NCI-H2107 treated with DMSO at 0.1 percent for 48 hours (cell line): Measurements from ENCODE around the gene SUPT5H.
A peak's percentile ranks its signal among the peaks of the same experiment; 100 is the strongest.
"Not testable (repeated sequence)": the region's sequence is repeated elsewhere in the genome, so short reads cannot be mapped to it uniquely, and the experiment has no call there.

ENCODE experiments used
- DNase-seq: peaks from one replicate; lab custom pipeline; 2025; ENCODE audit not compliant: unreplicated experiment; lab: John Stamatoyannopoulos, UW

SUPT5H gene

DNA sequence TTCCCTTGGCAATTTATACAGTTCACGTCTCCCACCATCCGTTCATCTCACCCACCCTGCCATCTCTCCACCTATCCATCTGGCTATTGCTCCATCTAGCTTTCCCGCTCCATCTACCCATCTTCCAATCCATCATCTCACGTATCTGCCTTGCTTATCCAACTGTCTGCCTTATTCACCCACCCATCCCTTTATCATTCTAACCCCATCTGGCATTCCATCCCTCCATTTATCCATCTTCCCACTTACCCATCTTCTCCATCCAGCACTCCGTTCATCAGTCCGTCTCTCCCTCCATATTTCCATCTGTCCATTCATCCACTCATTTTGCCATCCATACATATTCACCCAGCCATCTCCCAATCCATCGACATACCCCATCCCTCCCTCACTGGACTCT is 19.6 kb upstream of the SUPT5H start:
- no peak for DNase-seq

DNA sequence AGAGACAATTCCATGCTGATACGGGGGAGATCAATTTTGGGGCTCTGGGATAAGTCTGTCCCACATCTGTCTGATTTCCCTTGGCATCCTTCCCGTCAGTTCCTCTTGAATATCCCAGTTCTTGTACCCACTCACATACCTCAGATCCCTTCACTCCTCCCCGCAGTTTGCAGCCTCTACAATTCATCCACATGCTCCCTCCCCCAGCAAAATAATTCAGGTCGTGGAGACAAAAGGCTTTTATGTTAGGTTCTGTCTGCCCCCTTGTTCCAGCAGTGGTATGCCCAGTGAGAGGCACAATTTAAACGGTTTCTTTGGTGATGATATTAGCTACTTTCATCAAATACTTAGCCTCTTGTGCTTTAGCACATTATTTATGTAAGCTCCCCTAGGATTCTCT is 19.2 kb upstream of the SUPT5H start:
- no peak for DNase-seq

DNA sequence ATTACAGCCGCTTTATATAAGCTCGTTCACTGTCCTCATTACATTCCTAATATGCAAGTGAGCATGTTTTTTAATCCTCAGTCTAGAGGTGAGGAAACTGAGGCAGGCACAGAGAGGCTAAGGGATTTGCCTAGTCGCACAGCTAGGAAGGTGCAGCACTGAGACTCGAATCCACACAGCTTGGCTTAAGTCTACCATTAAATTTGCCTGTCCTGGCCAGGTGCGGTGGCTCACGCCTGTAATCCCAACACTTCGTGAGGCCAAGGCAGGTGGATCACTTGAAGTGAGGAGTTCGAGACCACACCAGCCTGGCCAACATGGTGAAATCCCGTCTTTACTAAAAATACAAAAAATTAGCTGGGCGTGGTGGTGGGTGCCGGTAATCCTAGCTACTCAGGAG is 17.7 kb upstream of the SUPT5H start:
- no peak for DNase-seq

DNA sequence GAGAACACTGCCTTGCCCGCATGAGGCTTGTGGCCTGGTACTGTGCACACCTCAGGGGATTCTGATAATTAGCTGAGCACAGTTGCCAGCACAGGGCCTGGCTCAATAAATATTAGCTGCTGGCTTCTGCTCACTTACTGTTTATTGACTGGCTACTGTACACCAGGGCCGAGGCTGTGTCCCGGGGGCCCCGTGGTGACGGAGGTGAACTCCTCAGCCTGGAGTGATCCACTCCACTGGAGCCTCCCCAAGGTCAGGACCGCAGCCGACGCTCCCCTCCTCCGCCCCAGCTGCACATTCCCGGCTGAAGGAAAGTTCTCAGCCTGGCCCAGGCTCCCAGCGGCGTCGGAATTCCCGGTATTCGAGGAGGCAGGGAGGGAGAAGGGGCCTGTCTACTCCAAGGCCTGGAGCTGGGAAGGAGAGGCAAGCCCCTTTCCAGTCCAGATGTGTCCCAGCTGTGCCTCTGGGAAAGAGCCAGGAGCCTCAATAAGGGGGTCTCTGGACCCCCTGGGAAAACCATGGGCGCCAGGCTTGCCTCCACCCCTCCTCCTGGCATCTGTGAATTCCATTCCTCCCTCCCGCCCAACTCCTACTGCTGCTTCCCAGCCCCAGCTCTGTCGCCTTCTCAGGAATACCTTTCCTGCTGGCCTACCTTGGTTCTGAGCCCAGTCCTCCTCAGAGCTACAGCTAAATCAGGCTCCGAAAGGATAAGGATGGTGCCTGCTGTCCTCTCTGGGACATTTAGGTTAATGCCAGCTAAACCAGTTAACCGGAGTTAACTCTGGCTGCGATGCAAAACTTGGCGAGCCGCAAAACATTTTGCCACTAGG is 16.9 kb upstream of the SUPT5H start:
- DNase-seq = no peak

DNA sequence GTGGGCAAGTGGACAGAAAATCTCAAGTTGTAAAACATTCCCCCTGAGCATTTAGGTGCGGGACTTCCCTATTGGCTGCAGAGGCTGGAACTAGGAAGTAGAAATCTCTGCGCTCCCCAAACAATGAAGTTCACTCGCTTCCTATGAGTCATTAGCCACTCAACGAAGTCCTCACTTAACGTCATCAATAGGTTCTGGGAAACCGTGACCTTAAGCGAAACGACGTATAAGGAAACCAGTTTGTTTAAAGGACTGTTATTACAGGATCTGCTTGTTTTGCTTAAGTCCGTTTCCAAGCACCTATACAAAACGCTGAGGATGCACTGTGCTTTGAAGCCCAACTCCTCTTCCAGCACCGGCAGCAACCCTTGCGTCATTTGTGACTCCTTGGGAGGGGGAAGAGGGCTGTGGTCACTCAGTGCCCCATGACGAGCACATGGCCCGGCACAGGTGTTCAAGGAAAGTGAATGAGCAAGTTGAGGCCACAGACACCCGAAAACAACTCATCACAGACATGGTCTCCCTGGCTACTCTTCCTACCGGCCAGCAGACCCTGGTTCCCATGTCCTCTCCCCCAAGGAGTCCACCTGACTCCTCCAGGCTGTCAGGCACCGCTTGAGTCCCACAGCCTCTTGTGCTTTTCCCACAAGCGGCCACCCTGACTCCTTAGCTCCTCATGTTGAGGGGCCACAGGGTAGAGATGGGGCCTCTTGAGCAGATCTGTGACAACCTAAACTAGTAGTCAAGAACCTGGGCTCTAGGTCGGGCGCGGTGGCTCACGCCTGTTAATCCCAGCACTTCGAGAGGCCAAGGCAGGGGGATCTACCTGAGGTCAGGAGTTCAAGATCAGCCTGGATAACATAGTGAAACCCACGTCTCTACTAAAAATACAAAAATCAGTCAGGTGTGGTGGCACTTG is 14.4 kb upstream of the SUPT5H start:
- DNase-seq = no peak

DNA sequence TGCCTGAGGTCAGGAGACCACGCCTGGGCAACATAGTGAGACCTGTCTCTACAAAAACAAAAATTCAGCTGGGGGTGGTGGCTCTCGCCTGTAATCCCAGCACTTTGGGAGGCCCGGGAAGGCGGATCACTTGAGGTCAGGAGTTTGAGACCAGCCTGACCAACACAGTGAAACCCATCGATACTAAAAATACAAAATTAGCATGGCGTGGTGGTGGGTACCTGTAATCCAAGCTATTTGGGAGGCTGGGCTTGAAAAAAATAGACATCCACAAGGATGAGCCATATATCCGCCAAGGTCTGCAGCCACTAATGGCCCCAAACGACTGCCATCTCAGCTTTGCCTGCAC is 12.7 kb upstream of the SUPT5H start:
- DNase-seq = no peak

DNA sequence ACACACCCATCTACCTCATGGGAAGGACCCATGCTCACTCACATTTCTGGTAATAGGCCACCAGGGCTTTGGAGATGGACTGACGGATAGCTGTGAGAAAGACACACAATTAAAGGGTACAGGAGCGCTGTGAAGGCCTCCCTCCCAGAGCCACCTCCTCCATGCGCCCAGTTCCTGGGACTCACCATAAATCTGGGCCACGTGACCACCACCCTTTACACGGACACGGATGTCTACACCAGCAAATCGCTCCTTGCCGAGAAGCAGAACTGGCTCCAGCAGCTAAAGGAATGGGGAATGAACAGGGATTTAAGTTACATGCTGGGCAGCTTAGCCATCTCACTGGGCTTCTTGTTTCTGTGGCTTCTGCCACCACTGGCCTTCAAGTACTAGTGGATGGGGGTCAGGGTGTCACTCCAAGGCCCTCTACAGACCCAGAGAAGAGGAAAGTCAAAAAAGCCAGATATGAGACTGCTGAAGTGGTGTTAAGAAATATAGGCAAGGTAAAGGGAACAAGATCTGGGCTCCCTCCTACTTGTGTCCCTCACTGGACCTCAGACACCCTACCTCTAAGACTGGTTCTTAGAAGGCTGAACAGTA is 11.8 kb upstream of the SUPT5H start:
- no peak for DNase-seq

DNA sequence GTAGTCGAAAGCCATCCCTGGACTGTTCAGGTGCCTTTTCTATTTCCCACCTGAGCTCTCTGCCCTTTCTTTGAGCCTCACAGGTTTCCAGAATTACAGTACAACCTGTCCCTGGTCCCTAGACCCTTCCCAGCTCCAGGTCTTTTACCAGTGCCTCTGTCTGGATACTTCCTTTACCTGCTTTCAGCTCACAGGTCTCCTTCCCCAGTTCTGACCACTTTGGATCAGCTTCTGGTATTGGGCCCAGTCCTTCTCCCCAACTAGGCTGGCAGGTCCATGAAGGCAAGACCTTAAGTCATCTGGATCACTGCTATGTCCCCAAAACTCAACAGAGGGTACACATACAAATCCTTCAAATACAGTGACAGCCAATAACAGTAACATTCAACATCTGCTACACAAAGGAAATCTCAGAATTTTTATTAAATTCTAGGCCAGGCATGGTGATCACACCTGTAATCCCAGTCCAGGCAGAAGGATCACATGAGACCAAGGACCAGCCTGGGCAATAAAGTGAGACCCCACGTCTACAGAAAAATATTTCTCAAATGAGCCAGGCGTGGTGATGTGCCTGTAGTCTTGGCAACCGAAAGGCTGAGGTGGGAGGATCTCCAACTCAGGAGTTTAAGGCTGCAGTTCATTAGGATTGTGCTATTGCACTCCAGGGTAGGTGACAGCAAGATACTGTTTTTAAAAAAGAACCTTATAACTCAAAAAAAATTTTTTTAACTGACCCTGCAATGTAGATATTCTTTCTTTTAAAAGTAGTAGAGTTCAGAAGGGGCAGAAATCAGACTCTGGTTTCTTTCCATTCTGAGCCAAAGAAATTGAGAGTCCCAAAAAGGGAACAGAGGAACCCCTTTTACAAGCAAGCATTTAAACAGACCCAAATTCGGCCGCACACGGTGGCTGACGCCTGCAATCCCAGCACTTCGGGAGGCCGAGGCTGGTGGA is 11.0 kb upstream of the SUPT5H start:
- DNase-seq = no peak

DNA sequence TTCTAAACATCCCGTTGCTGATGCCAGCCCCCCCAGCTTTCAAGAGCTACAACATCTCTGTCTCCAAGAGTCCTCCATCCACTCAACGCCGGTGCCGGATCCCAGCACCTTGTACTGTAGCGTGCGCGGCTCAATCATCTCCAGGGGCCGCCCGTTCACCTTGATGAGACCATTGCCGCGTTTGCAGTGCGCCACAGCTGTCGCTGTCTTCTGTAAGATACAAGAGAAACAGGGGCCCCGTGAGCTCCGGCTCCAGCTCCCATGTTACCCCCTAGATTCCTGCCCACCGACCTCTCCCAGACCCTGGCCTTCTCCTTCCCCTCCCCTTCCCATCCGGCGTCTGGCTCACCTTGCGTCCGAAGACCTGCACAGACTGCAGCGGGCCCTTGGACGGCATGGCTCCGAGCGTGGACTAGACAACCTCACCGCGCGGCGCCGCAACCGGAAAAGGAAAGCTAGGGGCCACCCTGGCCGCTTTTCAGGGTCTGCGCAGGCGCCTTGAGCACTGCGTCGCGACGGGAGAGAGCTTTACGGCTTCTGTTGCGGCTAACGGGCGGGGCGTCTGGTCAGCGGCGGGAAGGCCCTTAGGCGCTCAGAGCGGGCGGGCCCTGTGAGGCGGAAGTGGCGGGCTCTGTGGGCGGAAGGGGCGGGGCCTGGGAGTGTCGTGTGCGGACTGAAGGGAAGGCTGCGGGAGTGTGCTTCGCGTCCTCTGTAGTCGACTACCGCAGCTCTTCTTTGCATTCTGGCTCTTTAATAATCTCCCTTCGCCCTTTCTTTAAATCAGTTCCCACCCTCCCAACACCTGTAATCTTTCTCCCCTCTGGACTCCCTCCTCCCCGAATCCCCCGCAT is 9.7 kb upstream of the SUPT5H start, which contains the start of gene RPS16:
TSS of gene RPS16 (minus strand) at position 451 of the 851 bp plus-strand sequence. CDS start at position 397, 54 bp downstream.
- DNase-seq = peak; percentile 93

DNA sequence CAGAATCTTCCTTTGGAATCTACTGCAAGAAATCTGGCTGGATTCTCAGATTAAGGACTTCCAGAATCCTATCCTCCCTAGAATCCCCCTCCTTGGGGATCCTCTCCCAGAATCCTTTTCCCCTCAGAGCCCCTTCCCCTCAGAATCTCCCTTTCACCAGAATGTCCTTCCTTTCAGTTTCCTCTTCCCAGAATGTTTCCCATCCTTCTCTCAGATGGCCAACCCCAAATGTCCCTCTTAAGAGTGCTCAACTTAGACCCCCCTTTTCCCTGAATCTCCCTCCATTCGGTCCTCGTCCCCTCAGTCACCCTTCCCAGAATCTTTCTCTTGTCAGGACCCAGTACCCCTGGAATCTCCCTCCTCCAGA is 9.0 kb upstream of the SUPT5H start:
- no peak for DNase-seq

DNA sequence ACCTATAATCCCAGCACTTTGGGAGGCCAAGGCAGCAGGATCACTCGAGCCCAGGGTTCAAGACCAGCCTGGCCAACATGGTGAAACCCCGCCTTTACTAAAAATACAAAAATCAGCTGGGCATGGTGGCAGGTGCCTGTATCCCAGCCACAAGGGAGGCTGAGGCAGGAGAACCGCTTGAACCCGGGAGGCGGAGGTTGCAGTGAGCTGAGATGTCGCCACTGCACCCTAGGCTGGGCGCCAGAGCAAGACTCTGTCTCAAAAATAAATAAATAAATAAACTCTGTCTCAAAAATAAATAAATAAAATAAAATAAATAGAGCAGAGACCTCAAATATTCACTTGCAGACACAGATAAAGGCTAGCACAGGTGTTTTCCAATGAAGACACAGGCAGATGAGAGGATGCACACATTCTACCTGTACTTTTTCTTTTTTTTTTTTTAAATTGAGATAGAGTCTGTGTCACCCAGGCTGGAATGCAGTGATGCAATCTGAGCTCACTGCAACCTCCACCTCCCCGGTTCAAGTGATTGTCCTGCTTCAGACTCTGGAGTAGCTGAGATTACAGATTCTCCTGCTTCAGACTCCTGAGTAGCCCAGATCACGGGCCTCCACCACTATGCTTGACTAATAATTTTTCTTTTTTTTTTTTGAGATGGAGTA is 7.0 kb upstream of the SUPT5H start:
- DNase-seq = no peak

DNA sequence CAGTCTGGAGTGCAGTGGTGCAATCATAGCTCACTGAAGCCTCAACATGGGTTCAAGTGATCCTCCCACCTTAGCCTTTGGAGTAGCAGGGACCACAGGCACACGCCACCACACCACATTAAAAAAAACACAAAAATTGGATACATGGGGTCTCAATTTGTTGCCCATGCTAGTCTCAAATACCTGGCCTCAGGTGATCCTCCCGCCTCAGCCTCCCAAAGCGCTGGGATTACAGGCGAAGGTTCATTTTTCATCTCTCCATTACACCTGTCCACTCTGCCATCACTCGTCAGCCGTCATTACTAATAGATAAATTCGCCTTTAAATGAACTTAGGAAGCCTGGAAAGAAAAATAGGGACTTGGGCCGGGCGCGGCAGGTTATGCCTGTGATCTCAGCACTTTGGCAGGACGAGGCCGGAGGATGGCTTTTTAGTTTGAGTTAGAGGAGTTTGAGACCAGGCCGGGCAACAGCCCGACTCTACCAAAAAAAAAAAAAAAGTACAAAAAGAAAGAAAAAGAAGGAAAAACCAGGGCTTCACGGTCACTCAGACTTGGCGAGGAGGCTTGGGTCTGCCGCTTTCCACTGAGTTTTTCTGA is 685 bp upstream of the SUPT5H start:
- DNase-seq = no peak

DNA sequence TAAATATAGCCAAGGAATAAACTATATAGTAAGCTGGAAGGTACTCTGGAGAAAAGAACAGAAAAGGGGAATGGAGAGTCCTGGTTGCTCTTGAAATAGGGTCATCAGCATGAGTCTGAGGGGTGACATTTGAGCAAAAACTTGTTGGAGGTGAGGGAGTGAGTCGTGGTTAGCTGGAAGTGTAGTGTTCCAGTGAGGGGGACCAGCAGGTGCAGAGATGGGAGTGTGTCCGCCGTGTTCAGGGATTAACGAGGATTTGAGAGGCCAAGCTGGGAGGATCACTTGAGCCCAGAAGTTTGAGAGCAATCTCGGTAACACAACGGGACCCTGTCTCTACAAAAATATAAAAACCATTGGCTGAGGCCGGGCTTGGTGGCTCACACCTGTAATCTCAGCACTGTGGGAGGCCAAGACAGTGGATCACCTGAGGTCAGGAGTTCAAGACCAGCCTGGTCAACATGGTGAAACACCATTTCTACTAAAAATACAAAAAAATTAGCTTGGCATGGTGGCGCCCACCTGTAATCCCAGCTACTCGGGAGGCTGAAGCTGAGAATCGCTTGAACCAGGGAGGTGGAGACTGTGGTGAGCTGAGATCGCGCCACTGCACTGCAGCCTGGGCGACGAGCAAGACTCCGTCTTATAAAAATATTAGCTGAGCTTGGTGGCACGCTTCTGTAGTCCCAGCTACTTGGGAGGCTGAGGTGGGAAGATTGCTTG is 1.1 kb downstream of the SUPT5H start:
- DNase-seq = no peak

DNA sequence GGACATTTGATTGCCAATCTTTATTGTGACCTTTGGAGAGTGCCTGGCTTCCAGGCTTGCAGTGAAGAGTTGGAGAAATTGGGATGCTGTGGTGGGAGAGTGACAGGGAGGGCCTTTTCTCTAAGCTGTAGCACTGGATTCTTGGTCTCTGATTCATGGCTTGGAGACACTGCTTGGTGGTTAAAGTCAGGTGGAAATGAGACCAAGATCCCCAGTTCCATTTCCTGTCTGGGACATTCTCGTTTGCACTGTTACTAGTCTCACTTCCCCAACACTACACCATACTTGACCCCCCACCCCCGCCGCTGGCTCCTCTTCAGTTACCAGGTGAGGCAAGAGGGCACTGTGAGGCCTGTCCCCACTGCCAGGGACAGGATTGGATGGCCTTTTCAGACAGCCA is 2.9 kb downstream of the SUPT5H start:
- DNase-seq = no peak

DNA sequence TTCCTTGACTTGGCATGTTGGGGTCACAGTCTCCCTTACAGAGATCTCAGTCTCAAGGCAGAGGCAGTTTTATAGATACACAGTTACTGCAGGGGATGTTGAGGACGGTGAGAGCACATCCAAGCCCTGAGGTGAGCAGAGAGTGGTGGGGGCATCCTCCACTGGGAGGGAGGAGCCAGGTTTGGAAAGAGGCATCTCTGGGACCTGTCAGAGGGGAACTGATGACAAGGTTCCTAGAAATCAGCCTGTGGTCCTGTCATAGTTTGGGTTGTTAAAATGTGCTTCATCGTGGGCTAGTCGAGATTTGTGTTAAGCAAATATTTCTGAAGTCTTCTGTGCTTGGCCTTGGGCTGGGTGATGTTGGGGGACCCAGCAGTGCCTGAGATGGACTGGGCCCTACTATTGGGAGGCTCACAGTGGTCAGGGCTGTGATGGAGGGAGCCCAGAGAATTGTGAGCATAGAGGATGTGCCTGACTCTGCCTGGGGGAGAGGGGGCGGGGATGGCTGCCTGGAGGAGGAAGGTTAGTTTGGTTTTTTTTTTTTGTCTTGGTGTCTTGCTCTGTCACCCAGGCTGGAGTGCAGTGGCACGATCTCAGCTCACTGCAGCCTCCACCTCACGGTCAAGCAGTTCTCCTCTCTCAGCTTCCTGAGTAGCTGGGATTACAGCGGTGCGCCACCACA is 3.9 kb downstream of the SUPT5H start:
- DNase-seq = no peak

DNA sequence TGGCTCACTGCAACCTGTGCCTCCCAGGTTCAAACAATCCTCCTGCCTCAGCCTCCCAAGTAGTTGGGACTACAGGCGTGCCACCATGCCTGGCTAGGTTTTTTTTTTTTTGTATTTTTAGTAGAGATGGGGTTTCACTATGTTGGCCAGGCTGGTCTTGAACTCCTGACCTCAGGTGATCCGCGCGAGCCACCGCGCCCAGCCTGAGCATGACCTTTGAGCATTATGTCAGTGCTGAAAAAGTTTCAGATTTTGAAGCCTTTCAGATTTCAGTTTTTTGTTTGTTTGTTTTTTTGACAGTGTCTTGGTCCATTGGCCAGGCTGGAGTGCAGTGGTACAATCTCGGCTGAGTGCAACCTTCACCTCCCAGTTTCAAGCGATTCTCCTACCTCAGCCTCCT is 5.9 kb downstream of the SUPT5H start:
- not testable (repeated sequence) for DNase-seq

DNA sequence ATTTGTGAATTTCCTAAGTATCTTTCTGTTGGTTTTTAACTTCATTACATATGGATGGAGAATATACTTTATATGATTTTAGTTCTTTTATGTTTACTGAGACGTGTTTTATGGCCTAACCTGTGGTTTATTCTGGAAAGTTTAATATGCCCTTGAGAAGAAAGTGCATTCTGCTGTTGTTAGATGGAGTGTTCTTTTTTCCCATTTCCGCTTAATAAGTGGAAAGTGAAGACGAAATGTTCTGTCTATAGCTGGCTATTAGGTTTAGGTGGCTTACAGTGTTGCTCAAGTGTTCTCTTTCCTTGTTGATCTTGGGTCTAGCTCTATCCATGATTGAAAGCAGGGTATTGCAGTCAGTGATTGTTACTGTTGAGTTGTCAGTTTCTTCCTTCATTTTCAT is 18.0 kb downstream of the SUPT5H start:
- no peak for DNase-seq
